GM18951 (cell line): ENCODE measurements around the gene HLA-C.

ENCODE experiments used
- POLR2A ChIP-seq: IDR thresholded peaks from 4 replicates; pipeline ENCODE4 v1.6.1; 2011; ENCODE audit warnings: mild to moderate bottlenecking; ENCODE audit not compliant: insufficient read length, insufficient read depth; ENCODE audit errors: extremely low read depth
- in situ Hi-C: fragments of 300-500 bp; cut with MboI; formaldehyde crosslinking; loops from one replicate; pipeline ENCODE4 v1.12.0; 2022; ENCODE audit warnings: low sequenced_read_pairs, mixed read lengths, inconsistent platforms; ENCODE audit not compliant: unreplicated experiment

The HLA-C gene

GRCh38 chr6:31271641-31272357, at the start of gene HLA-C:
TSS of gene HLA-C (minus strand) at chr6:31272092. CDS start at chr6:31272071, 21 bp downstream.
- peak; percentile 72 for TF ChIP-seq POLR2A
- in situ Hi-C loops: loop anchor here (5.0 kb wide), 1 partner anchor 81 kb away; no protein-coding TSS in a partner anchor

DNA sequence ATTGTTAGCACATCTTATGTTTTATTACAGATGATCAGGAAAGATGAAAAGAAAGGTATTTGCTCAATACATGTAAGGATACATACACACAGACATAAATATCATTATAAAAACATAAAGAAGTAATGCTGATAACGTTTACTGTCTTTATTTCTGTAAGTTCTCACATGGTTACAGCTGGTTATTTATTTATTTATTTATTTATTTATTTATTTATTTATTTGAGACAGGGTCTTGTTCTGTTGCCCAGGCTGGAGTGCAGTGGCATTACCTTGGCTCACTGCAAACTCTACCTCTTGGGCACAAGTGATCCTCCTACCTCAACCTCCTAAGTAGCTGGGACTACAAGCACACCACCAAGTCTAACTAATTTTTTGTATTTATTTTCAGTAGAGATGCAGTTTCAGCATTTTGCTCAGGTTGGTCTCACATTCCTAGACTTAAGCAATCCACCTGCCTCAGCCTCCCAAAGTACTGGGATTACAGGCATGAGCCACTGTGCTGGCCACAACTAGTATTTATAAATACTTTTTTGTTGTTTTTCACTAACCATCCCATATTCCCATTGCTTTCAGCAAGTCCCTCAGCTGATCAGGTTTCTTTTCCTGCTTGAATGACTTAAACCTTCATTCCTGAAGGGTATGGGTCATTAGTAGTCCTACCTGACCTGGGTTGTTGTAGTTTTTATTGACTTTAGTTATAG, 49.3 kb upstream of the HLA-C start:
- in situ Hi-C loops: no loop called here
- no peak for TF ChIP-seq POLR2A

- in situ Hi-C loops: no loop called here
- TF ChIP-seq POLR2A: no peak
Measured at GRCh38 chr6:31317036-31317435, 45.1 kb upstream of the HLA-C start.

DNA sequence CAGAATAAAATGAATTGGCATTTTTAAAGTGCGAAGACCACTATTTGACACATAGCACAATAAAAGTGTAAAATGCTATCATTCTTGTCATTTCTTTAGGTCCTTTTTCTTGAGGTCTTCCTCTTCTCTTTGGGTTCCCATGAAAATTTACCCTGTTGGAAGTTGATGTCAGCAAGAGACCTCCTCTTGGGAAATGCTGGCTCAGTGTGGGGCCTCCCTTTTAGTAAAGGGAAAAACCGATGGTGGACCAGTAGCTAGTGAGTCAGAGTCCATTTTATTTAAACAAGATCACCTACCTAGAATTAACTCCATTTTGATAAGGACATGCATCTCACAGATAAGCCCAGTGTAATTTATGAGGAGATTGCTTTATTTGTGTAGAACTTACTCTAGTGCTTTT, 37.7 kb upstream of the HLA-C start:
- in situ Hi-C loops: no loop called here
- no peak for TF ChIP-seq POLR2A

- in situ Hi-C loops: no loop called here
- TF ChIP-seq POLR2A: no peak
Measured at GRCh38 chr6:31308845-31309175, 36.9 kb upstream of the HLA-C start.

- no peak for TF ChIP-seq POLR2A
- in situ Hi-C loops: no loop called here
Measured at GRCh38 chr6:31308050-31308844, 36.4 kb upstream of the HLA-C start.

DNA sequence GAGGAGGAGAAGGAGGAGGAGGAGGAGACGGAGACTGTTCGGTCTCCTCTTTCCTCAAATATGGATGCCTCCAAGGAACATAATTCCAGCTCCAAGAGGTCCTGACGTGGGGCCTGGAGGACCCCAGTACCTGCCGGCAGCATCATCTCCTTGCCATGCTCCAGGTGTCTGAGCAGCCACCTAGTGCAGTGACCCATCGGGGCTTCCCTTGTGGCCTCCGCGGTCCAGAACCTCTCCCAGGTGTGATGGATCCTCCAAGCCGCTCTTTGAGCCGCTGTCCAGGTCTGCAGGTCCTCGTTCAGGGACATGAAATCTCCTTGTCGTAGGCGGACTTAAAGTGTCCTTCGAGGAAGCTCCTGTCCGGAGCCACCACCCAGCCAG, 35.8 kb upstream of the HLA-C start:
- in situ Hi-C loops: no loop called here
- no peak for TF ChIP-seq POLR2A

- in situ Hi-C loops: no loop called here
- no peak for TF ChIP-seq POLR2A
Measured at GRCh38 chr6:31305703-31306219, 33.9 kb upstream of the HLA-C start.

DNA sequence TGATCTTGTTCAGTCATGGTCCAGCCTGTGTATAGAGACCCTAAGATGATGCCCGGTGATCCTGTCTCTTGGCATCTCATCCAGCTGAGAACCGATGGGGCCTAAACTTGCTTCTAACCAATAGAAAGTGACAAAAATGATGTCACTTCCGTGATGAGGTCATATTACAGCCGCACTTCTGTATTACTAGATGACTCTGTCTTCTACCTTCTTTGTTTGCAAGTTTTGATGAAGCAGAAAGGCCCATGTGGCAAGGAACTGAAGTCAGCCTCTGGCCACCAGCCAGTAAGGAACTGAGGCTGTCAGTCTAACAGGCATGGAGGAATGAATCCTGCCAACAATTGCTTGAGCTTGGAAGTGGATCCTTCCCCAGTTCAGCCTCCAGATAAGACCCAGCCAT, 32.8 kb upstream of the HLA-C start:
- in situ Hi-C loops: no loop called here
- no peak for TF ChIP-seq POLR2A

GRCh38 chr6:31300797-31301196, 28.9 kb upstream of the HLA-C start:
- no peak for TF ChIP-seq POLR2A
- in situ Hi-C loops: no loop called here

DNA sequence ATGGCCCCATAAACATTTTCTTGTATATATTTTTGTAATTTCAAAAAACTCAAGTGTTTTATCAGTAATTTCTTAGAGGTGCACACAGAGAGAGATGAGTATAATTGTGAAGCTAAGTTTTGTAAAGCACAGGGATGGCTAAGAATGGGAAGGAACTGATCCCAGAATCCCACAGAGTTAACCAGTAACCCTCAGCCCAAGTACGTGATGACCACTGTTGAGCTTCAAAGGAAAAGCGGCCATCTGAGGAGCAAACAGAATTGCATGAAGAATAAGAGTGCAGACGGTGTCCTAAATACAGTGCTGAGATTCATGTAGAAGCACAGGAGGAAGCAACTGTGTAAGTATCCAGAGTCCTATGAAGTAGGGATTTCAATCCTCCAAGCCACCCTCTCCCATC, 28.1 kb upstream of the HLA-C start:
- in situ Hi-C loops: no loop called here
- no peak for TF ChIP-seq POLR2A

DNA sequence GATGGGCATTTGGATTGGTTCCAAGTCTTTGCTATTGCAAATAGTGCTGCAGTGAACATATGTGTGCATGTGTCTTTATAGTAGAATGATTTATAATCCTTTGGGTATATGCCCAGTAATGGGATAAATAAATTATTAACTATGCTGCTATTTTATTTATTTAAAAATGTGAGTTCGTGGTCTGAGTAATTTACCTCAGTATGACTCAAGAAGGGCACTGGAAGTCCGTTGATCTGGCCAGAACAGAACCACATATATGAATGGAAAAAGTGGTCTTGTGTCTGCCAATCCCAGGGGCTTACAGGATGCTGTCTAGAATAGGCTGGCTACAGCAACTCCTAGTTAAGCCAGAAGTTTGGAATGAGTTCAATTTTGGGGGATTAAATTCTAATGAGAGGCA, 27.6 kb upstream of the HLA-C start:
- in situ Hi-C loops: no loop called here
- no peak for TF ChIP-seq POLR2A

- TF ChIP-seq POLR2A: no peak
- in situ Hi-C loops: no loop called here
Measured at GRCh38 chr6:31294056-31294455, 22.2 kb upstream of the HLA-C start.

- in situ Hi-C loops: no loop called here
- TF ChIP-seq POLR2A: no peak
Measured at GRCh38 chr6:31293343-31293742, 21.5 kb upstream of the HLA-C start.

- TF ChIP-seq POLR2A: no peak
- in situ Hi-C loops: no loop called here
Measured at GRCh38 chr6:31289788-31290187, 17.9 kb upstream of the HLA-C start.
